ENCODE data around the gene DCC. TPM values are rescaled to one million over a fixed set of nuclear protein-coding genes. Genes with fewer than 3 reads are reported as not detected.
"Not testable (repeated sequence)": the region's sequence is repeated elsewhere in the genome, so short reads cannot be mapped to it uniquely, and the experiment has no call there.

The DCC gene
- total RNA-seq, 1 experiment from 2014 or later: not detected

GRCh38 chr18:53421869-53422268, 1081.9 kb downstream of the DCC start:
- in situ Hi-C loops (cut with HindIII; ENCODE audit: low pct_unique_long_range_greater_than_20kb, low sequenced_read_pairs): no loop called here
- no peak for DNase-seq (ENCODE audit: low read depth)

- in situ Hi-C loops (cut with HindIII; ENCODE audit: low pct_unique_long_range_greater_than_20kb, low sequenced_read_pairs): no loop called here
- no peak for DNase-seq (ENCODE audit: low read depth)
These were observed 1082.9 kb downstream of the DCC start for GRCh38 chr18:53422896-53423295.

GRCh38 chr18:53426666-53427184, 1086.7 kb downstream of the DCC start:
- in situ Hi-C loops (cut with HindIII; ENCODE audit: low pct_unique_long_range_greater_than_20kb, low sequenced_read_pairs): no loop called here
- DNase-seq (ENCODE audit: low read depth): no peak

GRCh38 chr18:53441761-53442414, 1101.9 kb downstream of the DCC start:
- no peak for DNase-seq (ENCODE audit: low read depth)
- in situ Hi-C loops (cut with HindIII; ENCODE audit: low pct_unique_long_range_greater_than_20kb, low sequenced_read_pairs): no loop called here

GRCh38 chr18:53442415-53442783, 1102.4 kb downstream of the DCC start:
- no peak for DNase-seq (ENCODE audit: low read depth)
- in situ Hi-C loops (cut with HindIII; ENCODE audit: low pct_unique_long_range_greater_than_20kb, low sequenced_read_pairs): no loop called here

GRCh38 chr18:53443336-53443735, 1103.3 kb downstream of the DCC start:
- DNase-seq (ENCODE audit: low read depth): no peak
- in situ Hi-C loops (cut with HindIII; ENCODE audit: low pct_unique_long_range_greater_than_20kb, low sequenced_read_pairs): no loop called here

GRCh38 chr18:53443831-53444230, 1103.8 kb downstream of the DCC start:
- DNase-seq (ENCODE audit: low read depth): no peak
- in situ Hi-C loops (cut with HindIII; ENCODE audit: low pct_unique_long_range_greater_than_20kb, low sequenced_read_pairs): no loop called here

GRCh38 chr18:53451902-53452301, 1111.9 kb downstream of the DCC start:
- DNase-seq (ENCODE audit: low read depth): no peak
- in situ Hi-C loops (cut with HindIII; ENCODE audit: low pct_unique_long_range_greater_than_20kb, low sequenced_read_pairs): no loop called here

GRCh38 chr18:53457068-53457467, 1117.1 kb downstream of the DCC start:
- in situ Hi-C loops (cut with HindIII; ENCODE audit: low pct_unique_long_range_greater_than_20kb, low sequenced_read_pairs): no loop called here
- DNase-seq (ENCODE audit: low read depth): no peak

GRCh38 chr18:53458268-53458667, 1118.3 kb downstream of the DCC start:
- in situ Hi-C loops (cut with HindIII; ENCODE audit: low pct_unique_long_range_greater_than_20kb, low sequenced_read_pairs): no loop called here
- no peak for DNase-seq (ENCODE audit: low read depth)

- DNase-seq (ENCODE audit: low read depth): no peak
- in situ Hi-C loops (cut with HindIII; ENCODE audit: low pct_unique_long_range_greater_than_20kb, low sequenced_read_pairs): no loop called here
These were observed 1119.1 kb downstream of the DCC start for GRCh38 chr18:53458944-53459580.

GRCh38 chr18:53467756-53468155, 1127.8 kb downstream of the DCC start:
- DNase-seq (ENCODE audit: low read depth): no peak
- in situ Hi-C loops (cut with HindIII; ENCODE audit: low pct_unique_long_range_greater_than_20kb, low sequenced_read_pairs): no loop called here

GRCh38 chr18:53468173-53468572, 1128.2 kb downstream of the DCC start:
- in situ Hi-C loops (cut with HindIII; ENCODE audit: low pct_unique_long_range_greater_than_20kb, low sequenced_read_pairs): not testable (repeated sequence)

GRCh38 chr18:53472546-53472945, 1132.5 kb downstream of the DCC start:
- DNase-seq (ENCODE audit: low read depth): no peak
- in situ Hi-C loops (cut with HindIII; ENCODE audit: low pct_unique_long_range_greater_than_20kb, low sequenced_read_pairs): no loop called here

More at GRCh38 chr18:53468173-53468572, 1128.2 kb downstream of the DCC start:
- not testable (repeated sequence) for DNase-seq (ENCODE audit: low read depth)

- in situ Hi-C loops (cut with HindIII; ENCODE audit: low pct_unique_long_range_greater_than_20kb, low sequenced_read_pairs): no loop called here
These were observed 1138.2 kb downstream of the DCC start for GRCh38 chr18:53478155-53478554.

GRCh38 chr18:53486296-53486695, 1146.3 kb downstream of the DCC start:
- in situ Hi-C loops (cut with HindIII; ENCODE audit: low pct_unique_long_range_greater_than_20kb, low sequenced_read_pairs): no loop called here

More at GRCh38 chr18:53478155-53478554, 1138.2 kb downstream of the DCC start:
- DNase-seq (ENCODE audit: low read depth): no peak

GRCh38 chr18:53489266-53489665, 1149.3 kb downstream of the DCC start:
- DNase-seq (ENCODE audit: low read depth): peak; percentile 54
- in situ Hi-C loops (cut with HindIII; ENCODE audit: low pct_unique_long_range_greater_than_20kb, low sequenced_read_pairs): no loop called here

More at GRCh38 chr18:53486296-53486695, 1146.3 kb downstream of the DCC start:
- DNase-seq (ENCODE audit: low read depth): peak; percentile 18

- in situ Hi-C loops (cut with HindIII; ENCODE audit: low pct_unique_long_range_greater_than_20kb, low sequenced_read_pairs): no loop called here
These were observed 1150.0 kb downstream of the DCC start for GRCh38 chr18:53490019-53490418.

GRCh38 chr18:53496028-53496427, 1156.0 kb downstream of the DCC start:
- in situ Hi-C loops (cut with HindIII; ENCODE audit: low pct_unique_long_range_greater_than_20kb, low sequenced_read_pairs): no loop called here
- no peak for DNase-seq (ENCODE audit: low read depth)

More at GRCh38 chr18:53490019-53490418, 1150.0 kb downstream of the DCC start:
- no peak for DNase-seq (ENCODE audit: low read depth)
